ENCODE results near the gene PRKAG1. TPM values are rescaled to one million over a fixed set of nuclear protein-coding genes. Genes with fewer than 3 reads are reported as not detected.

The PRKAG1 gene
- total and polyA plus RNA-seq, 2 donors (not counting 1 experiment from before 2014, with no cell fraction given), result 28.5 to 60.0 TPM

DNA sequence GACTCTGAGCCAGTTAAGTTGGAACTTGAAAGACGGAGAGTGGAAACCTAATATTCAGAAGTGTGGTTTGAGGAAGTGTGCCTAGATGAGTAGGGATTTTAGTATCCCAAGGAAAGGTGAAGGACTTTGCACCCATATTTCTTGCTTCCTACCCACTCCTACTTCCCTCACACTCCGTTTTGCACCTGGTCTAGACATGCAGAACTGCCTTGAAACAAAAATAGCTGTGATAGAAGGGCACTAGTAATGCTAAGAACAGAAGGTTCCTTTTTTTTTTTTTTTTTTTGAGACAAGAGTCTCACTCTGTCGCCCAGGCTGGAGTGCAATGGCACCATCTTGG is 60.6 kb downstream of the PRKAG1 start:
- intact Hi-C loops (cut with micrococcal nuclease), result no loop called here
- Histone ChIP-seq H4K20me1 (ENCODE audit: control insufficient read depth, insufficient read depth, low read length, poor library complexity, severe bottlenecking) (peaks cover 25% of the 10 kb centered on the region), H3K9me3 (ENCODE audit: control extremely low read depth in 1 of 3, control insufficient read depth in 2 of 3, insufficient read depth in 1 of 3, low read length in 2 of 3) (no peaks in the 10 kb centered on the region), H3K4me1 (ENCODE audit: control insufficient read depth in 2 of 2, insufficient read depth in 2 of 2, low read length in 2 of 2) (peaks cover 34 to 36% of the 10 kb centered on the region in 2 donors), H3K36me3 (replicated peaks in 1 of 2; ENCODE audit: control extremely low read depth in 1 of 2, control insufficient read depth in 1 of 2, extremely low read depth in 1 of 2, insufficient read depth in 2 of 2, low read length in 1 of 2) (peaks cover 1 to 2% of the 10 kb centered on the region in 2 experiments), H3K4me3 (ENCODE audit: control extremely low read depth in 1 of 5, extremely low read depth in 1 of 5, insufficient read depth in 1 of 5, low read depth in 2 of 5, low read length in 4 of 5) (peak overlapping the region; percentile 59 to 96 (median 91)), H2AFZ (ENCODE audit: insufficient read depth, low read depth, low read length, poor library complexity, severe bottlenecking) (peak overlapping the region; percentile 98), H3K27me3 (replicated peaks in 1 of 4; ENCODE audit: control extremely low read depth in 1 of 4, control insufficient read depth in 3 of 4, insufficient read depth in 4 of 4, low read length in 3 of 4) (peaks cover 0 to 3% (median 0%) of the 10 kb centered on the region in 4 experiments), H3K9ac (ENCODE audit: low read length) (peak overlapping the region; percentile 96), H3K27ac (ENCODE audit: low read length in 2 of 2) (peak overlapping the region; percentile 21 to 81), H3K79me2 (ENCODE audit: control insufficient read depth, insufficient read depth, low read length) (peaks cover 43% of the 10 kb centered on the region), H3K4me2 (replicated peaks; ENCODE audit: low read depth, low read length, poor library complexity, severe bottlenecking) (peak overlapping the region; percentile 98)
- 17% methylated on average over 1 of the region's 3 CpGs for WGBS (ENCODE audit: insufficient coverage)
- ChIA-PET CTCF (interaction anchor here (0.6 to 4.5 kb wide), 16 partner anchors 10 to 1817 kb away, joined by 3 to 26 read pairs (median 4); partner anchors contain the start of genes DDX23, FKBP11, RND1 and WNT1), POLR2A (interaction anchor here (0.6 to 1.4 kb wide), 4 partner anchors 11 to 174 kb away, joined by 3 to 6 read pairs (median 6); partner anchors contain the start of genes CACNB3 and TUBA1B)
- no peaks in the 10 kb centered on the region for H3K27me3 Mint-ChIP-seq
- peaks cover 40% of the 10 kb centered on the region for H3K4me1 Mint-ChIP-seq
- peak overlapping the region; percentile 92 for H3K27ac Mint-ChIP-seq
- ATAC-seq (ENCODE audit: low read depth) (no peak), DNase-seq (peak; percentile 57)
- peak overlapping the region; percentile 95 for H3K4me3 Mint-ChIP-seq
- TF ChIP-seq, protein P1, sequence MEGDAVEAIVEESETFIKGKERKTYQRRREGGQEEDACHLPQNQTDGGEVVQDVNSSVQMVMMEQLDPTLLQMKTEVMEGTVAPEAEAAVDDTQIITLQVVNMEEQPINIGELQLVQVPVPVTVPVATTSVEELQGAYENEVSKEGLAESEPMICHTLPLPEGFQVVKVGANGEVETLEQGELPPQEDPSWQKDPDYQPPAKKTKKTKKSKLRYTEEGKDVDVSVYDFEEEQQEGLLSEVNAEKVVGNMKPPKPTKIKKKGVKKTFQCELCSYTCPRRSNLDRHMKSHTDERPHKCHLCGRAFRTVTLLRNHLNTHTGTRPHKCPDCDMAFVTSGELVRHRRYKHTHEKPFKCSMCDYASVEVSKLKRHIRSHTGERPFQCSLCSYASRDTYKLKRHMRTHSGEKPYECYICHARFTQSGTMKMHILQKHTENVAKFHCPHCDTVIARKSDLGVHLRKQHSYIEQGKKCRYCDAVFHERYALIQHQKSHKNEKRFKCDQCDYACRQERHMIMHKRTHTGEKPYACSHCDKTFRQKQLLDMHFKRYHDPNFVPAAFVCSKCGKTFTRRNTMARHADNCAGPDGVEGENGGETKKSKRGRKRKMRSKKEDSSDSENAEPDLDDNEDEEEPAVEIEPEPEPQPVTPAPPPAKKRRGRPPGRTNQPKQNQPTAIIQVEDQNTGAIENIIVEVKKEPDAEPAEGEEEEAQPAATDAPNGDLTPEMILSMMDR (IDR thresholded peaks at IDR 0.05), result no peak
- no peak for TF ChIP-seq EZH2 (IDR thresholded peaks at IDR 0.05; ENCODE audit: borderline replicate concordance, insufficient read depth, low read depth, low read length, poor library complexity, severe bottlenecking)
- no peaks in the 10 kb centered on the region for H3K9me3 Mint-ChIP-seq (ENCODE audit: insufficient read depth)

Data from B cell (primary cell).